HG03575 (cell line): Measurements from ENCODE around the gene DACH1.

ENCODE experiments used
- ATAC-seq: cut with Tn5 transposase; IDR thresholded peaks from one replicate; pipeline ENCODE4 v1.9.1; 2021; ENCODE audit not compliant: unreplicated experiment, insufficient number of reproducible peaks, low FRiP score; ENCODE audit errors: extremely low read depth

The DACH1 gene

GRCh38 chr13:71488201-71488600 lies 378.8 kb downstream of the DACH1 start:
- ATAC-seq: no peak

DNA sequence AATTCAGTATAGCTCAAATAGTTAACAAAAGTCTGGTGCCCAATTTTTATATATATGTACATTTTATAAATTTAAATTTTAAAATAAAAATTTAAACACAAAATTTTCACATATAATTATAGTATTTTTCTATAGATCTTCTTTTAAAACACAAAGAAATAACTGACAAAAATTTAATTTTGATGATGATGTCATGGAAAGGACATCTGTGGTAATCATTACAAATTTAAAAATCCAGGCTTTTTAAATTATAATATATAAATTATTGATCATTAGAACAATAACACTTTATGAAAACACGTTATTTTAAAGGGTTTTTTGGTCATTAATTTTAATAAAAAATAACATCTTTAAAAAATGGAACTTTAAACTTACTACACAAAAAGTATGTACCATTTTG lies 381.1 kb downstream of the DACH1 start:
- ATAC-seq: no peak

GRCh38 chr13:71483733-71484132 lies 383.3 kb downstream of the DACH1 start:
- ATAC-seq: no peak

GRCh38 chr13:71481501-71481900 lies 385.5 kb downstream of the DACH1 start:
- no peak for ATAC-seq

GRCh38 chr13:71481046-71481445 lies 386.0 kb downstream of the DACH1 start:
- ATAC-seq: no peak

- no peak for ATAC-seq
Observed at GRCh38 chr13:71477735-71478134, 389.3 kb downstream of the DACH1 start.

DNA sequence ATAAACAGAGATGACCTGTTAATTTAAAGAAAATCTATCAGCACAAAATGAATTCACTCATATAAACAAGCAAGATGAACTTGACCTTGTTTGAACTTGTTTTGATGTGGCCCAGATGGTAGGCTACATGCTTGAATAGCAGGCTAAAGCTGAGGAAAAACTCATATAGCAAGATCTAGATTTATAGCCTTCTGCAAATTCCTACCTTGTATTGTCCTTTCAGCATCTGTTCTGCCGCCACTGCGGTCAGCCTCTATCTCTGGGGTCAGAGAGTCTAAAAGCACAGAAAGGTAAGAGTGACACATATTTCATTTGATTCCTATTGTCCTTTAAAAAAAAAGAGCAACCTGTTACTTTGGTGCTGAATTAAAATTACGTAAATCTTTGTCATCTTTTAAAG lies 392.1 kb downstream of the DACH1 start:
- ATAC-seq: no peak

- ATAC-seq: no peak
Observed at GRCh38 chr13:71469626-71470025, 397.4 kb downstream of the DACH1 start.

DNA sequence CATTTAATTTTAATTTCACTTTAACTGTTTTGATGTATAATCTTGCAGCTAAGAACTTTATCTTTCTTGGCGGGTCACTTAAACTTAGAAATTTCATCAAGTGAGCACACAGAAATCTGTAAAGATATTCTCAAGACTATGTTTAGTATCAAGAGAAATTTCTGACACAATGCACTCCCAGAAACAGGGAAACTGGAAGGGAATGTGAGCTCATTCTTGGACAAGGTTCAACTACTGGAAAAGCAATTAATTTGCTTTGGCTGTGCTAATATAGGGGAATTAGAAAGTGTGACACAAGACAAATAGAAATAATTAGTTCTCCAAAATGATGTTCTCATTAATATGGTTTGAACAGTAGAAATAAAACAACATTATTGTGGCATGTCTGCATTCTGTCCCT lies 402.3 kb downstream of the DACH1 start:
- no peak for ATAC-seq

- ATAC-seq: no peak
Observed at GRCh38 chr13:71461892-71462291, 405.1 kb downstream of the DACH1 start.

DNA sequence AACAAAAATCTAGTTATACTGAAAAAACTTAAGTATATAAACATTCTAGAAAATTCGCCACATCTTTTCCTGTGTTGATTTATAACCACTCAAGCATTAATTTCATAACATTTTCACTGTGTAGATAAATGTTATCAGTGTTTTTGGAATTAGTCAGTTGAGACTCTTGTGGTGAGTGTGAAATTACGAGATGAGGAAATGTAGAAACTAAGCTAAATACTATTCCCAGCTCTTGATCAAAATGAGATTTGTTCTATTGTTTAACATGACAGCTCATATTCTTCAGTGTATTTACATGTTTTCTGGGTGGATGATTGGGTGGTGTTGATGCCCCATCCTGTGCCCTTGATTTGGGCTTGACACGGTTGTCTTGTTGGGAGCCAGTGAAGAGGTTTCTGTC lies 406.8 kb downstream of the DACH1 start:
- no peak for ATAC-seq

DNA sequence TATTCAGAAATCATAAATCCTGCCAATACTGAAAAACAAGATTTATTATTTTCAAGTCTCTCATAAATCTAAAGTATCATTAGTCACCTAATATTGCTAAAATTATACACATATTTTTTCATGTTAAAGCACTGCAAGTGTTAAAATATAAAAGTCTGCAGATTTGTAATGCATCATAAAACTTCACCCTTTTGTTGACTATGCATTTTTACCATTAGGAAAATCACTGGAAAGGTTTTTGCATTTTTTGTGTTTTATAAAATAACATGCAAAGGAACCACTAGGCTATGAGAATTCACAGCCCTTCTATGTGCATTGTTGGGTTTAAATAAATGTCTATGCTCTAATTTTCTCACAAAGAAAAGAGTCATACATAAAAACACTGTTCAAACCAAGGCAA lies 407.3 kb downstream of the DACH1 start:
- no peak for ATAC-seq

DNA sequence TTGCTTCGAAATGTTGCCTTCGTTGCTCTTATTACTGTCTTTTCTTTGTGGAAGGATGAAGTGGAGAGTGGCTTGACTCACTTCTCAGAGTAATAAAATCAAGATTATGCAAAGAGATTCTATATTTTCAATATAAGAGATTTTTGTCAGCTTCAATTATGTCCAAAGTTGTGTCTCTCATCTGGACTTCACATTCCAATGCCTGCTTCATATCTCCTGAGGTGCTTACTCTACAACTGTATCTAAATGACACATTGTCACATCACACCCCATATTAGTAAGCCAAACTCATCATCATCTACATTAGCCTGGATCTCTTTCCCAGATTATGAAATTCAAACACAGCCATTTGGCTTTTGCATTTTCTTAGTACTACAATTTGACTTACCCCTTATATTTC lies 409.4 kb downstream of the DACH1 start:
- no peak for ATAC-seq

DNA sequence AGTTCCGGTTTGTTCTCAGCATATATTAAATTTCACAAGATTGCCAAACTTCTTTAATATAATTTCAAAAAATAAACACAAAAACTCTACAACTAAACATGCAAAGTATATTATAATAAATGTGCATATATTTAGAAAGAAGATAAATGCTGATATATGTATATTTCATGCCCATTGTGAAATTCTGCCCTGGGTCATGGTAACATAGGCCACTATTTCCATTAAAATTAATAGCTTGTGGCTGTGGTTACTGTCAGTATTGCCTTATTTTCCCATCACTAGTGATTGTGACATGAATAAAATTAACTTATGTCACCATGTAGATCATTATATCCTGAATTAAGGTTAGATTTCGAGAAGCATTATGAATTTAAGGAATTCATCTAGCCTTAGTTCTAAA lies 410.9 kb downstream of the DACH1 start:
- ATAC-seq: no peak

DNA sequence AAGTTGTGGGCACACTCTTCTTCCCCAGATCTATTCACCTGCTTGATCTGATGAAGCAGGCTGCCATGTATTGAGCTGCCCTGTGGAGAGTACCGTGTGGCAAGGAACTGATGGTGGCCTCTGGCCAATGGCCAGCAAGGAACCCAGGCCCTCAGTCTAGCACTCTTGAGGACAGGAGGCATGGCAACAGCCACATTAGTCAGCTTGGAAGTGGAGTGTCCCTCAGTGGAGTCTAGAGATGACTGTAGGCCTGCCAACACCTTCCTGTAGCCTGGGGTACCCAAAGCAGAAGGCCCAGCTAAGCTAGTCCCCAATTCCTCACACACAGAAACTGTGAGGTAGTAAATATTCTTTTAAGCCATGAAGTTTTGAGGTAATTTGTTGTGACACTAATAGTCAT lies 412.5 kb downstream of the DACH1 start:
- ATAC-seq: no peak

DNA sequence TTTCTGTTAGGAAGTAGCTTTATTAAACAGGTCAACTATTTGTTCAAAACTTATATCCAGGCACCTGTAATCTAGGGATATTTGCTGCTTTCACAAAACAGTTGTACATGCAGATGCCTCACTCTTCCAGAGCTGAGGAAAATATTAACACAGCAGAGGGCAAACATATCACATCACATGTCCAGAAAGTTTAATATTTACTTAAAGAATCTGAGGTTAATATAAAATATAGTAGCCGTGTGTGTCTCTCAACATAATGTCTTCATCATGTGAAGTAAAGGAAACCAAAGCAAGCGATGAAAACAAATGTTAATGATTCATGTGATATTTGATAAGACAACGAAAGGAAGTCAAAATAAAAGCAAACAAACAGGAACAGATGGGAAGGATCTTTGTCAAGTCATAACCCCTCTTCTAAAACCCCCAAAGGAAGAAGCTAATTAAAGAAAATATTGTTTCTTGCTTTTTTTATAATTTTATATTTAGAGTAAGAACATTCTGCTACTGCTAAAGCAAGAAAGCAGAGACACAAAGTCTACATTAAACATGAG lies 418.8 kb downstream of the DACH1 start:
- no peak for ATAC-seq

DNA sequence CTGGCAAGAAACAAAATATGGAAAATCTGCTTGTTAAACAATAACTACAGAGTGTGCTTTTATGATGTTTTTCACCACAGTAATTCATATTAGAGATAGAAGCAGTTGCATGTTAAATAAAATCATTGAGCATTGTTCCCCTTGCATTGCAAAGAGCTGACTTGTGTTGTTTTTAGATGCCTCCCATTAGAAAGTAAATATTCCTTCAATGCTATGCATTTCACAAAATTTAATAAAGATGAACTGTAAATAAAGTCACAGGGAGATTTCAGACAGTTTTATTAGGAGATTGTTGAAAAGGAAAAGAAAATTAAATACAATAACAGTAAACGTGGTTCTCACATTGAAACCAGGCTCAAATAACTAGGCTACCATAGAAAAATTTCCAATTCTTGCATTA lies 429.3 kb downstream of the DACH1 start:
- ATAC-seq: no peak

DNA sequence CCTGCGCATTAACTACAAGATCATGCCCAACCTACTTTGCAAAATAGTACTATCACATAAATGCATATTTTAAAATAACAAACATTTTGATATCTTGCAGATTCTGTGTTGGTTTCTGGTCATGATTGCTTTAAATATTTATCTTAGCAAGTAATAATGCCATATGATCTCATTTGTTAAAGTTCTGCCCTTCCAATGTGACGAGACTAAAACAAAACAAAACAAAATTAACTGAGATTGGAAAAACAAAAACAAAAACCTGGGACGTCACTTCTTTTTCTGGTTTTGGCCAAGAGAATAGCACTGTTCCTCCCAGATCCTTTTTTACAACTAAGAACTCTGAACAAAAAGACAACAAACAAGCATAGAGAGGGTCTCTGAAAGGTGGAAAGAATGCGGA lies 436.3 kb downstream of the DACH1 start:
- no peak for ATAC-seq

GRCh38 chr13:71417205-71417604 lies 449.8 kb downstream of the DACH1 start:
- no peak for ATAC-seq

DNA sequence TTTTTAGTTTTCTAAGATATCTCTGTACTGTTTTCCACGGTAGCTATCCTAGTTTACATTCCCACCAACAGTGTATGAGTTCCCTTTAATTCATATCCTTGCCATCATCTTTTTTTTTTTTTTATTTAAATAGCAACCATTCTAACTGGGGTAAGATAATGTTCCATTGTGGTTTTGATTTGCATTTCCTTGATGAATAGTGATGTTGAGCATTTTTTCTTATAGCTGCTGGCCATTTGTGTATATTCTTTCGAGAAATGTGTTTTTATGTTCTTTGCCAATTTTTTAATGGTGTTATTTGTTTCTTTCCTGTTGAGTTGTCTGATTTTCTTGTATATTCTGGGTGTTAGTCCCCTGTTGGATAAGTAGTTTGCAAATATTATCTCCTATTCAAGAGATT lies 454.8 kb downstream of the DACH1 start:
- no peak for ATAC-seq

- ATAC-seq: no peak
Observed at GRCh38 chr13:71408416-71408815, 458.6 kb downstream of the DACH1 start.
